ENCODE results near the gene LOC101059915.

The LOC101059915 gene

DNA sequence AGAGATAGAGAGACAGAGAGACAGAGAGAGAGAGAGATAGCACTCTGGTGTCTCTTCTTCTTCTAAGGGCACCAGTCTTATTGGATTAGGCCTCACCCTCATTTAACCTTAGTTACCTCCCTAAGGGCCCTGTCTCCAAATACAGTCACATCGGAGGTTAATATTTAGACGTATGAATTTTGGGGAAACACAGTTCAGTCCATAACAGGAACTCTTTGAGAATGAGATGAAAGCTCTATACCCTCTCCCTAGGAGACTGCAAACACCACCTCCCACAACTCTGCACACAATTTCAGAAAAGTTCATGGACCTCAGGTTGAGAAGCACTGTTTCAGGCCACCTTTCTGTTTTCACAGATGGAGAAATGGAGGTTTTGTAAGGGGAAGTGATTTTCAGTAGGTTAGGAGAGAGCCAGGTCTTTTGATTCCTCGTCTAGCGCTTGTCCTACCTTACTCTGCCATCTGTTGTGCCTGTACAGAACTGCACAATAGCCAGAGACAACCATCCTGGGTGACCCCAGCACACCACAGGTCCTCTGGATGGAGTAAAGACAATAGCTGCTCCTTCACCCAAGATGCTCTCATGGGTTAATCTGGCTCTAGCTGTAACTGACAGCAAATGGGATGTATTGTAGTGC, 16.9 kb upstream of the LOC101059915 start:
- ChIA-PET POLR2A (no interaction called here), CTCF (interaction anchor here (1.3 kb wide), 1 partner anchor 84 kb away, joined by 4 read pairs; no protein-coding TSS in a partner anchor)
- H3K4me1 ChIP-seq (ENCODE audit: control insufficient read depth, insufficient read depth, low read length), result no peaks in the 10 kb centered on the region
- H3K4me3 ChIP-seq (ENCODE audit: low read depth, low read length), result no peak overlapping the region
- TF ChIP-seq ZNF654 (tag by site-specific recombination; IDR thresholded peaks at IDR 0.05; ENCODE audit: low read depth) (peak; percentile 35), ZNF2 (tag by site-specific recombination; IDR thresholded peaks at IDR 0.05) (no peak)
- no peak overlapping the region for H3K27ac ChIP-seq (ENCODE audit: extremely low read depth, low read depth, low read length)
- no peaks in the 10 kb centered on the region; a peak in 1 of 3 replicates for H3K36me3 ChIP-seq (ENCODE audit: control insufficient read depth in 2 of 2, insufficient read depth in 1 of 2, low read length in 2 of 2)
- no peaks in the 10 kb centered on the region for H3K9me3 ChIP-seq (ENCODE audit: control insufficient read depth, insufficient read depth, low read depth, low read length)

DNA sequence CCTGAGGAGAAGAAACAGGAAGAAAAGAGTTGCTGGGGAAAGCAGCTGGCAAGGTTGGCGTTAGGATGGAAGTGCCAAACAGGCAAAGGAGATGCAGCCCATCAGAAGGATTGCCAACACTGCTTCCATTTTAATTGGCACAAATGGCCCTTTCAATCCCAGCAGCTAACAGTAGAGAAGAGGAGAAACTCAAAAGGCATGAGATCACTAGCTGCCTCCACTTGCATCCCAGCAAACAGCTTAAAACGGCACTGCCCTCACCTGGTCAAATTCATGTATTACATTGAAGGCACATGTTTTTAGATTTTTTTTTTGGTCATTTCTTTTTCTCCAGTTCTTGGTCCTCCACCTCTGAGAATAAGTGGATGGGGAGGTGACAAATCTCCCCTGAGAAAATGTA, 14.9 kb upstream of the LOC101059915 start:
- POLR2A ChIA-PET, result interaction anchor here (0.5 kb wide), 1 partner anchor 286 kb away, joined by 4 read pairs; the partner anchor contains the start of gene TAF1
- no peak overlapping the region for H3K27ac ChIP-seq (ENCODE audit: extremely low read depth, low read depth, low read length)
- CTCF ChIA-PET, result interaction anchor here (0.5 to 1.8 kb wide), 21 partner anchors 10 to 685 kb away, joined by 3 to 9 read pairs (median 4); partner anchors contain the start of genes CXCR3 and ZMYM3
- H3K36me3 ChIP-seq (ENCODE audit: control insufficient read depth in 2 of 2, insufficient read depth in 1 of 2, low read length in 2 of 2), result no peaks in the 10 kb centered on the region
- H3K4me3 ChIP-seq (ENCODE audit: low read depth, low read length), result no peak overlapping the region
- no peaks in the 10 kb centered on the region for H3K4me1 ChIP-seq (ENCODE audit: control insufficient read depth, insufficient read depth, low read length)
- no peaks in the 10 kb centered on the region for H3K9me3 ChIP-seq (ENCODE audit: control insufficient read depth, insufficient read depth, low read depth, low read length)
- TF ChIP-seq ZNF221 (tag by site-specific recombination; IDR thresholded peaks at IDR 0.05; ENCODE audit: borderline replicate concordance) (no peak), CTCF (tag by site-specific recombination; IDR thresholded peaks at IDR 0.05) (peak; percentile 50; the same call in 1 of the 2 replicates), TRIM28 (IDR thresholded peaks at IDR 0.05; ENCODE audit: borderline replicate concordance, low read length) (peak; percentile 29; the same call in 1 of the 2 replicates), ZNF362 (tag by site-specific recombination; IDR thresholded peaks at IDR 0.05) (peak; percentile 76), ZNF654 (tag by site-specific recombination; IDR thresholded peaks at IDR 0.05; ENCODE audit: low read depth) (peak; percentile 89), SP7 (tag by site-specific recombination; IDR thresholded peaks at IDR 0.05) (no peak), ZNF530 (tag by site-specific recombination; IDR thresholded peaks at IDR 0.05; ENCODE audit: low read depth) (no peak), ZNF660 (tag by site-specific recombination; IDR thresholded peaks at IDR 0.05) (peak; percentile 38; the same call in 1 of the 2 replicates), SALL2 (tag by site-specific recombination; IDR thresholded peaks at IDR 0.05; ENCODE audit: borderline replicate concordance) (no peak), HOXC10 (CRISPR knock-in tag; IDR thresholded peaks at IDR 0.05) (no peak)

GRCh38 chrX:71653344-71653743, 14.0 kb upstream of the LOC101059915 start:
- H3K4me1 ChIP-seq (ENCODE audit: control insufficient read depth, insufficient read depth, low read length), result no peaks in the 10 kb centered on the region
- no peak overlapping the region for H3K27ac ChIP-seq (ENCODE audit: extremely low read depth, low read depth, low read length)
- no peaks in the 10 kb centered on the region for H3K9me3 ChIP-seq (ENCODE audit: control insufficient read depth, insufficient read depth, low read depth, low read length)
- ChIA-PET POLR2A (no interaction called here), CTCF (no interaction called here)
- no peak overlapping the region for H3K4me3 ChIP-seq (ENCODE audit: low read depth, low read length)
- H3K36me3 ChIP-seq (ENCODE audit: control insufficient read depth in 2 of 2, insufficient read depth in 1 of 2, low read length in 2 of 2), result no peaks in the 10 kb centered on the region
- TF ChIP-seq, protein P1, sequence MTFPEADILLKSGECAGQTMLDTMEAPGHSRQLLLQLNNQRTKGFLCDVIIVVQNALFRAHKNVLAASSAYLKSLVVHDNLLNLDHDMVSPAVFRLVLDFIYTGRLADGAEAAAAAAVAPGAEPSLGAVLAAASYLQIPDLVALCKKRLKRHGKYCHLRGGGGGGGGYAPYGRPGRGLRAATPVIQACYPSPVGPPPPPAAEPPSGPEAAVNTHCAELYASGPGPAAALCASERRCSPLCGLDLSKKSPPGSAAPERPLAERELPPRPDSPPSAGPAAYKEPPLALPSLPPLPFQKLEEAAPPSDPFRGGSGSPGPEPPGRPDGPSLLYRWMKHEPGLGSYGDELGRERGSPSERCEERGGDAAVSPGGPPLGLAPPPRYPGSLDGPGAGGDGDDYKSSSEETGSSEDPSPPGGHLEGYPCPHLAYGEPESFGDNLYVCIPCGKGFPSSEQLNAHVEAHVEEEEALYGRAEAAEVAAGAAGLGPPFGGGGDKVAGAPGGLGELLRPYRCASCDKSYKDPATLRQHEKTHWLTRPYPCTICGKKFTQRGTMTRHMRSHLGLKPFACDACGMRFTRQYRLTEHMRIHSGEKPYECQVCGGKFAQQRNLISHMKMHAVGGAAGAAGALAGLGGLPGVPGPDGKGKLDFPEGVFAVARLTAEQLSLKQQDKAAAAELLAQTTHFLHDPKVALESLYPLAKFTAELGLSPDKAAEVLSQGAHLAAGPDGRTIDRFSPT (tag by site-specific recombination; IDR thresholded peaks at IDR 0.05), result no peak
- TF ChIP-seq ZNF585B (tag by site-specific recombination; IDR thresholded peaks at IDR 0.05), result peak; percentile 69

Measured in HEK293 (cell line).